Heart right ventricle (tissue), 16 donors: ENCODE data around the gene ZFPM1. TPM values are rescaled to one million over a fixed set of nuclear protein-coding genes. Genes with fewer than 3 reads are reported as not detected.

Experiments used
- ATAC-seq, 8 donors: fragments of 200-7000 bp; cut with Tn5 transposase; one replicate each; pipeline ENCODE4 v1.9.1; 2020; ENCODE audit warnings: mild to moderate bottlenecking in 8 of 8, moderate library complexity in 8 of 8, moderate number of reproducible peaks in 1 of 8
- DNase-seq, 2 donors: peaks; one replicate each; pipeline ENCODE4 v3.0.0-alpha.2; 2020
- H3K27ac ChIP-seq, 10 donors: fragments of 200-600 bp; sonication (generic) in 2 of 10; one replicate each; pipeline versions ENCODE4 v1.5.0 to v1.8.0; 2020 to 2022; ENCODE audit warnings: mild to moderate bottlenecking in 3 of 10
- H3K27me3 ChIP-seq, 7 donors: fragments of 200-600 bp; one replicate each; pipeline ENCODE4 v1.8.0; 2021 to 2022; ENCODE audit warnings: mild to moderate bottlenecking in 2 of 7
- H3K36me3 ChIP-seq, 9 donors: fragments of 200-600 bp; sonication (generic) in 1 of 9; one replicate each; pipeline versions ENCODE4 v1.5.0 to v1.8.0; 2020 to 2022; ENCODE audit warnings: mild to moderate bottlenecking in 2 of 9
- H3K4me1 ChIP-seq, 9 donors: fragments of 200-600 bp; sonication (generic) in 1 of 9; one replicate each; pipeline versions ENCODE4 v1.5.0 to v1.8.0; 2020 to 2022; ENCODE audit warnings: mild to moderate bottlenecking in 4 of 9
- H3K4me3 ChIP-seq, 10 donors: fragments of 200-600 bp; sonication (generic) in 2 of 10; one replicate each; pipeline versions ENCODE4 v1.5.0 to v1.8.0; 2020 to 2022; ENCODE audit warnings: mild to moderate bottlenecking in 7 of 10, moderate library complexity in 2 of 10
- H3K9me3 ChIP-seq, 11 donors: fragments of 200-600 bp in 10 of 11; sonication (generic) in 2 of 11; one replicate each; pipeline versions ENCODE4 v1.5.0 to v1.8.0; 2013 to 2022; ENCODE audit warnings: mild to moderate bottlenecking in 2 of 11, control low read depth in 1 of 11, moderate library complexity in 1 of 11
- WGBS, 2 donors: extraction: QIAGEN DNeasy Blood & Tissue Kit; methylation state at CpG; one replicate each; pipeline ENCODE4 v1.1.7; 2013; ENCODE audit warnings: inconsistent platforms in 1 of 2; 5-methylcytosine and 5-hydroxymethylcytosine counted together
- intact Hi-C, 10 donors: fragments of 100-400 bp; cut with DNase I; formaldehyde crosslinking; loops; one replicate each; pipeline versions ENCODE4 v1.11.1 to v1.14.2; 2022
- polyA plus RNA-seq, 2 donors: library from polyadenylated mRNA; stranded (reverse); fragments of 200-250 nt; gene quantifications; one replicate each; pipeline ENCODE4 v1.2.3, GENCODE V29; 2013
- total RNA-seq, 10 donors: library from RNA; stranded (reverse); fragmentation: NEBNext Ultra II Directional in 3 of 10; extraction: Animal tissue kit (Norgen Biotek cat#: 25700) in 3 of 10; gene quantifications; one replicate each; pipeline versions ENCODE4 v1.2.1 to v1.2.4, GENCODE V29; 2021 to 2023
- TF ChIP-seq, protein P1 (sequence below), 9 donors: fragments of 200-600 bp; sonication (generic) in 2 of 9; IDR thresholded peaks; one replicate each; pipeline versions ENCODE4 v1.5.0 to v1.8.0; 2021 to 2022; ENCODE audit warnings: antibody characterized with exemption in 9 of 9, mild to moderate bottlenecking in 5 of 9, moderate library complexity in 1 of 9
- donor health status: Arrhythmogenic right ventricular cardiomyopathy.
- donor health status: ischemic (EF 13 %, LVEDD 7.1; RV severe dilation, severe dysfunction).
- donor health status: healthy with polysubstance abuse.
- donor health status: DM: no; HTN: yes; CAD: no.
- donor health status: DM: no; HTN: no; CAD: no.
- donor health status: ischemic (EF 25% LVEDD 6.9; RV normal size, moderate dysfunction).
- donor health status: ischemic (EF 25% LVEDD 5.7; RV mildly dilated, moderate dysfunction).
- donor health status: healthy.
- donor health status: DM: yes; HTN: yes; CAD: no.
- donor health status: Ischemic cardiomyopathy.
- donor health status: ischemic (EF 35%, LVEDD 5.7; RV mildly dilated, moderate dysfunction).
- donor health status: nonischemic (EF 11% LVEDD 7.7; RV severe dilation, severe dysfunction).
- donor health status: DM: yes; HTN: yes; CAD: no.
- donor health status: PGD.
- donor health status: ischemic (EF 29% LVEDD 5.4; RV normal size, mild dysfunction).
- donor health status: nonischemic (EF 23%, LVEDD 6.1; RV moderate dilation, normal function).

Gene ZFPM1
- total and polyA plus RNA-seq, 12 donors, result 2.0 to 10.4 (median 4.4) TPM

DNA sequence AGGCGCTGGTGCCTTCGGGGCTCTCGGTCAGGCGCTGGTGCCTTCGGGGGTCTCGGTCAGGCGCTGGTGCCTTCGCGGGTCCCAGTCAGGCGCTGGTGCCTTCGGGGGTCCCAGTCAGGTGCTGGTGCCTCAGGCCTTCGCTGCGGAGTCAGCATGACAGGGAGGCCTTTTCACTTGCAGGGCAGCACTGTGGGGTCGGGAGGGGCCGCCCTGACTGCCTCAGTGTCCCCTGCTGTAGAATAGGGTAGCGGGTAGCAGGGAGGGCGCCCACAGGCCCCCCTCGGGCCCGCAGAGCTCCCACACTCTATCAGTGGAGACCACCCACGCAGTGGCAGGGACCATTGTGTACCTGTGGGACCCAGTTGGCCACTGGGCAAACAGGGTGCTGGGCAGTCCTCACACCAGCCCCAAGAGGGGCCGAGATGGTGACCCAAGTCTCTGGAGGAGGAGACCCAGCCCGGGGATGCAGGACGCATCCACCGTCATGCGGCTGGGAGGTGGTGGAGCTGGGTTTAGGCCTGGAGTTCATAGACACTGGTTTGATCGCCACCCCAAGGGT, 38.0 kb downstream of the ZFPM1 start:
- Histone ChIP-seq H3K27me3 (no peaks in the 10 kb centered on the region), H3K27ac (no peak overlapping the region), H3K36me3 (peaks cover 0 to 11% (median 0%) of the 10 kb centered on the region in 9 donors), H3K9me3 (no peaks in the 10 kb centered on the region), H3K4me1 (no peaks in the 10 kb centered on the region), H3K4me3 (no peak overlapping the region)
- no peak for ATAC-seq
- 95 to 96% methylated on average over 26 of the region's 26 CpGs for WGBS, 2 donors
- intact Hi-C loops, result no loop called here
- DNase-seq, result no peak
- TF ChIP-seq, protein P1, sequence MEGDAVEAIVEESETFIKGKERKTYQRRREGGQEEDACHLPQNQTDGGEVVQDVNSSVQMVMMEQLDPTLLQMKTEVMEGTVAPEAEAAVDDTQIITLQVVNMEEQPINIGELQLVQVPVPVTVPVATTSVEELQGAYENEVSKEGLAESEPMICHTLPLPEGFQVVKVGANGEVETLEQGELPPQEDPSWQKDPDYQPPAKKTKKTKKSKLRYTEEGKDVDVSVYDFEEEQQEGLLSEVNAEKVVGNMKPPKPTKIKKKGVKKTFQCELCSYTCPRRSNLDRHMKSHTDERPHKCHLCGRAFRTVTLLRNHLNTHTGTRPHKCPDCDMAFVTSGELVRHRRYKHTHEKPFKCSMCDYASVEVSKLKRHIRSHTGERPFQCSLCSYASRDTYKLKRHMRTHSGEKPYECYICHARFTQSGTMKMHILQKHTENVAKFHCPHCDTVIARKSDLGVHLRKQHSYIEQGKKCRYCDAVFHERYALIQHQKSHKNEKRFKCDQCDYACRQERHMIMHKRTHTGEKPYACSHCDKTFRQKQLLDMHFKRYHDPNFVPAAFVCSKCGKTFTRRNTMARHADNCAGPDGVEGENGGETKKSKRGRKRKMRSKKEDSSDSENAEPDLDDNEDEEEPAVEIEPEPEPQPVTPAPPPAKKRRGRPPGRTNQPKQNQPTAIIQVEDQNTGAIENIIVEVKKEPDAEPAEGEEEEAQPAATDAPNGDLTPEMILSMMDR (IDR thresholded peaks at IDR 0.05), result no peak

- Histone ChIP-seq H3K36me3 (peaks cover 0 to 11% (median 0%) of the 10 kb centered on the region in 9 donors), H3K4me1 (no peaks in the 10 kb centered on the region), H3K27me3 (no peaks in the 10 kb centered on the region), H3K27ac (no peak overlapping the region), H3K9me3 (no peaks in the 10 kb centered on the region), H3K4me3 (no peak overlapping the region)
- intact Hi-C loops, result no loop called here
- TF ChIP-seq, protein P1 (IDR thresholded peaks at IDR 0.05), result no peak
- ATAC-seq (no peak), DNase-seq (no peak)
- 89% methylated on average over 28 of the region's 28 CpGs for WGBS, 2 donors
Measured at GRCh38 chr16:88491560-88492310, 38.7 kb downstream of the ZFPM1 start.

- no peak for ATAC-seq
- Histone ChIP-seq H3K36me3 (peaks cover 0 to 6% (median 0%) of the 10 kb centered on the region in 9 donors), H3K4me3 (no peak overlapping the region), H3K9me3 (no peaks in the 10 kb centered on the region), H3K4me1 (peaks cover 0 to 12% (median 0%) of the 10 kb centered on the region in 9 donors), H3K27ac (no peak overlapping the region), H3K27me3 (no peaks in the 10 kb centered on the region)
- intact Hi-C loops, result no loop called here
- TF ChIP-seq, protein P1 (IDR thresholded peaks at IDR 0.05), result no peak
- WGBS, 2 donors, result 96% methylated on average over 24 of the region's 24 CpGs
- DNase-seq, result no peak
Measured at GRCh38 chr16:88493879-88494278, 40.8 kb downstream of the ZFPM1 start.

- peaks cover 0 to under 1% (median 0%) of the 10 kb centered on the region in 9 donors for H3K36me3 ChIP-seq
- no peaks in the 10 kb centered on the region for H3K9me3 ChIP-seq
- no peak overlapping the region for H3K4me3 ChIP-seq
- intact Hi-C loops, result no loop called here
- H3K27me3 ChIP-seq, result no peaks in the 10 kb centered on the region
- WGBS, 2 donors, result 92% methylated on average over 43 of the region's 43 CpGs
- peaks cover 0 to 16% (median 5%) of the 10 kb centered on the region in 9 donors for H3K4me1 ChIP-seq
- DNase-seq (no peak), ATAC-seq (no peak)
- no peak overlapping the region for H3K27ac ChIP-seq
- TF ChIP-seq, protein P1 (IDR thresholded peaks at IDR 0.05), result no peak
Measured at GRCh38 chr16:88494335-88495154, 41.5 kb downstream of the ZFPM1 start.
